Pancreas (tissue), 10 donors: Measurements from ENCODE around the gene SUPT20HL2. TPM values are rescaled to one million over a fixed set of nuclear protein-coding genes. Genes with fewer than 3 reads are reported as not detected.
"Not testable (repeated sequence)": the region's sequence is repeated elsewhere in the genome, so short reads cannot be mapped to it uniquely, and the experiment has no call there.

Source experiments
- ATAC-seq, 4 donors: fragments of 200-7000 bp; cut with Tn5 transposase; one replicate each; pipeline versions ENCODE4 v1.8.0 to v1.9.1; 2020; ENCODE audit warnings: mild to moderate bottlenecking in 4 of 4, moderate library complexity in 4 of 4
- DNase-seq, 6 donors: peaks; one replicate each; pipeline ENCODE4 v3.0.0-alpha.2; 2020
- FAIRE-seq: peaks from 2 replicates; lab custom pipeline; 2012; peaks lifted over from hg19 to GRCh38; lab: Jason Lieb, UNC
- H3K27ac ChIP-seq, 4 donors: fragments of 200-600 bp; sonication (generic); 1 replicate in 3 of 4; 2 replicates in 1 of 4; pipeline versions ENCODE4 v1.5.0 to v1.8.0; 2020
- H3K27me3 ChIP-seq, 4 donors: fragments of 200-600 bp; one replicate each; pipeline ENCODE4 v1.8.0; 2021
- H3K36me3 ChIP-seq, 3 donors: fragments of 200-600 bp; sonication (generic) in 1 of 3; one replicate each; pipeline versions ENCODE4 v1.5.0 to v1.8.0; 2020 to 2021
- H3K4me1 ChIP-seq, 3 donors: fragments of 200-600 bp; one replicate each; pipeline ENCODE4 v1.8.0; 2021
- H3K4me3 ChIP-seq, 4 donors: fragments of 200-600 bp; sonication (generic) in 2 of 4; one replicate each; pipeline versions ENCODE4 v1.5.0 to v1.8.0; 2020 to 2021
- H3K9me3 ChIP-seq, 4 donors: fragments of 200-600 bp; one replicate each; pipeline ENCODE4 v1.8.0; 2021
- CTCF ChIP-seq, 4 donors: fragments of 200-600 bp; sonication (generic) in 3 of 4; IDR thresholded peaks; one replicate each; pipeline versions ENCODE4 v1.5.0 to v1.8.0; 2021; ENCODE audit warnings: antibody characterized with exemption in 4 of 4
- WGBS, 2 donors: extraction: QIAGEN DNeasy Blood & Tissue Kit; methylation state at CpG; one replicate each; pipeline ENCODE4 v1.1.7; 2013; 5-methylcytosine and 5-hydroxymethylcytosine counted together
- intact Hi-C, 3 donors: fragments of 100-400 bp; cut with DNase I; formaldehyde crosslinking; loops; one replicate each; pipeline versions ENCODE4 v1.11.1 to v1.14.2; 2022
- polyA plus RNA-seq, 2 donors: library from polyadenylated mRNA; stranded (reverse); fragments of 200-250 nt; gene quantifications; one replicate each; pipeline ENCODE4 v1.2.3, GENCODE V29; 2013
- total RNA-seq, 6 donors: library from RNA; stranded (reverse); fragmentation: NEBNext Ultra II Directional in 4 of 6; extraction: Animal tissue kit (Norgen Biotek cat#: 25700) in 4 of 6; gene quantifications; one replicate each; pipeline versions ENCODE4 v1.2.1 to v1.2.4, GENCODE V29; 2021 to 2023
- donor health status: healthy with polysubstance abuse.
- donor health status: DM: no; HTN: no; CAD: no; lungs with moderate emphysema.
- donor health status: DM: no; HTN: no; CAD: no.
- donor health status: control.
- donor health status: control.
- donor health status: Bipolar disorder and iron deficiency.
- donor health status: DM: yes; HTN: yes; CAD: no.
- donor health status: DM: no; HTN: no; CAD: no.
- donor health status: DM: no; HTN: no; CAD: no.
- donor health status: DM: yes; HTN: yes; CAD: no.

The SUPT20HL2 gene
- total and polyA plus RNA-seq, 8 donors = not detected

DNA sequence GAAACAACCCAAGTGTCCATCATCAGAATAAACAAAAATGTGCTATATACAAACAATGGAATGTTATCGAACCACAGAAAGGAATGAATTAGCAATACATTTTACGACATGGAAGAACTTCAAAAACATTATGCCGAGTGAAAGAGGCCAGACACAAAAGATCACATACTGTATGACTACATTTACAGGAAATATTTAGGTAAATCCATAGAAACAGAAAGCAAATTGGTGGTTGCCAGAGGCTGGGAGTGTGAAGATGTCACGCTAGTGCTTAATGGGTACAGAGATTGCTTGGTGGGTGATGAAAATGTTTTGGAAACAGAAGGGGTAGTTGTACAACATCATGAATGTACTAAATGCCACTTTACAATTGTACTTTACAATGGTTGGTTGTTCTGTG is 5.1 kb downstream of the SUPT20HL2 start:
- H3K27me3 ChIP-seq, intact Hi-C loops, ATAC-seq, DNase-seq, H3K4me3 ChIP-seq, H3K4me1 ChIP-seq, H3K27ac ChIP-seq, H3K9me3 ChIP-seq, FAIRE-seq, H3K36me3 ChIP-seq: not testable (repeated sequence)
- 84 to 87% methylated on average over 4 of the region's 4 CpGs for WGBS, 2 donors

GRCh38 chrX:24306440-24306839 is 7.4 kb downstream of the SUPT20HL2 start:
- no peaks in the 10 kb centered on the region for H3K9me3 ChIP-seq
- H3K36me3 ChIP-seq = no peaks in the 10 kb centered on the region
- 55 to 64% methylated on average over 6 of the region's 6 CpGs for WGBS, 2 donors
- FAIRE-seq (no peak), DNase-seq (no peak), ATAC-seq (no peak)
- no peak for TF ChIP-seq CTCF (IDR thresholded peaks at IDR 0.05)
- no peak overlapping the region for H3K27ac ChIP-seq
- no peaks in the 10 kb centered on the region for H3K4me1 ChIP-seq
- no peak overlapping the region for H3K4me3 ChIP-seq
- peaks cover 0 to 7% (median 0%) of the 10 kb centered on the region in 4 donors for H3K27me3 ChIP-seq
- intact Hi-C loops = no loop called here

- intact Hi-C loops = no loop called here
- 73 to 79% methylated on average over 7 of the region's 7 CpGs for WGBS, 2 donors
- FAIRE-seq (no peak), ATAC-seq (no peak), DNase-seq (no peak)
- TF ChIP-seq CTCF (IDR thresholded peaks at IDR 0.05) = no peak
- H3K4me3 ChIP-seq = no peak overlapping the region
- H3K27ac ChIP-seq = no peak overlapping the region
- H3K27me3 ChIP-seq = peaks cover 0 to 7% (median 0%) of the 10 kb centered on the region in 4 donors
- H3K36me3 ChIP-seq = no peaks in the 10 kb centered on the region
- no peaks in the 10 kb centered on the region for H3K9me3 ChIP-seq
- H3K4me1 ChIP-seq = no peaks in the 10 kb centered on the region
Measured at GRCh38 chrX:24305905-24306304, 8.0 kb downstream of the SUPT20HL2 start.

GRCh38 chrX:24301806-24302205 is 12.1 kb downstream of the SUPT20HL2 start:
- TF ChIP-seq CTCF (IDR thresholded peaks at IDR 0.05) = no peak
- ATAC-seq (no peak), FAIRE-seq (no peak), DNase-seq (no peak)
- intact Hi-C loops = no loop called here
- WGBS, 2 donors = 72 to 90% methylated on average over 2 of the region's 2 CpGs
- no peaks in the 10 kb centered on the region for H3K36me3 ChIP-seq
- no peak overlapping the region for H3K4me3 ChIP-seq
- H3K4me1 ChIP-seq = no peaks in the 10 kb centered on the region
- no peak overlapping the region for H3K27ac ChIP-seq
- H3K27me3 ChIP-seq = peaks cover 0 to 14% (median 3%) of the 10 kb centered on the region in 4 donors
- H3K9me3 ChIP-seq = no peaks in the 10 kb centered on the region

DNA sequence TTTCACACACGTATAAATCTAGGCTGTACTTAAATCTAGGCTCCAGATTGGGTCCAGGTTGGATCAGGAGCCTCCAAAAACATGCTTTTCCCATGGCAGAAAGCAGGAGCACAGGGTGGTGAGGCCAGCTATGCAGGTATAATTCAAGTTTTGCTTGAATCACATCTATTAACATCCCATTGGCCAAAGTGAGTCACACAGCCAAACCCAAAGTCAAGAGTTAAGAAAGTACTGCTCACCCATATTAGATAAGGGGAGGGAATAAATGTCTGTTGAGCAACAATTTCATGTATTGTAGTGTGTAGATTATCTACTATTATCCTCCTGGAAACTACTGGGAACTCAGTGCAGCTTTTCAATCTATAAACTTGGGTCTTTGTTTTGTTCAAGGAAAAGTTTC is 12.8 kb downstream of the SUPT20HL2 start:
- FAIRE-seq (no peak), ATAC-seq (no peak), DNase-seq (no peak)
- H3K27me3 ChIP-seq = peaks cover 0 to 14% (median 3%) of the 10 kb centered on the region in 4 donors
- intact Hi-C loops = no loop called here
- H3K27ac ChIP-seq = no peak overlapping the region
- H3K4me3 ChIP-seq = no peak overlapping the region
- no peak for TF ChIP-seq CTCF (IDR thresholded peaks at IDR 0.05)
- H3K36me3 ChIP-seq = no peaks in the 10 kb centered on the region
- no peaks in the 10 kb centered on the region for H3K9me3 ChIP-seq
- 41 to 75% methylated on average over 1 of the region's 1 CpG for WGBS, 2 donors
- no peaks in the 10 kb centered on the region for H3K4me1 ChIP-seq
